A549 (cell line): ENCODE measurements around the gene PRRT4. TPM values are rescaled to one million over a fixed set of nuclear protein-coding genes. Genes with fewer than 3 reads are reported as not detected.
A peak's percentile ranks its signal among the peaks of the same experiment; 100 is the strongest.

ENCODE experiments used
- ATAC-seq, 2 experiments: fragments of 200-7000 bp in 1 of 2; fragments of >200 bp in 1 of 2; cut with Nextera tagmentation in 1 of 2; cut with Tn5 transposase in 1 of 2; 3 replicates each; pipeline versions ENCODE4 v1.8.0 to v1.9.1; 2018 to 2020; ENCODE audit warnings: mild to moderate bottlenecking in 1 of 2, moderate library complexity in 1 of 2
- CTCF ChIA-PET: fragments of 300-600 bp; sonication (Branson Sonifier 250); formaldehyde crosslinking; extraction: SDS; loops from one replicate; lab custom pipeline; 2021; ENCODE audit warnings: antibody characterized with exemption, inconsistent platforms; lab: Yijun Ruan, JAX
- POLR2A ChIA-PET: fragments of 350-600 bp; formaldehyde crosslinking; extraction: SDS; loops from one replicate; lab custom pipeline; 2021; ENCODE audit warnings: antibody characterized with exemption, inconsistent platforms; lab: Yijun Ruan, JAX
- DNase-seq, 2 experiments: peaks; one replicate each; pipeline versions ENCODE4 v3.0.0 to v3.0.0-alpha.2; 2011 to 2016; ENCODE audit warnings: low read depth in 1 of 2, low spot score in 1 of 2
- FAIRE-seq: peaks from 2 replicates; lab custom pipeline; 2011; peaks lifted over from hg19 to GRCh38; lab: Jason Lieb, UNC
- H3K27ac ChIP-seq, 2 experiments: fragments of >200 bp; sonication (Bioruptor Twin); formaldehyde crosslinking; 3 replicates each; pipeline ENCODE4 v1.5.1; 2016 to 2017
- H3K4me1 ChIP-seq: fragments of >200 bp; sonication (Bioruptor Twin); formaldehyde crosslinking; 3 replicates; pipeline ENCODE4 v1.6.1; 2016
- H3K4me2 ChIP-seq: fragments of >200 bp; sonication (Bioruptor Twin); formaldehyde crosslinking; 3 replicates; pipeline ENCODE4 v1.6.1; 2016
- H3K4me3 ChIP-seq: fragments of >200 bp; sonication (Bioruptor Twin); formaldehyde crosslinking; 3 replicates; pipeline ENCODE4 v1.5.1; 2016
- H3K9me3 ChIP-seq: fragments of >200 bp; sonication (Bioruptor Twin); formaldehyde crosslinking; 3 replicates; pipeline ENCODE4 v1.6.1; 2016
- E2F6 ChIP-seq: IDR thresholded peaks from 2 replicates; pipeline ENCODE4 v1.6.1; 2012; ENCODE audit warnings: low read depth, borderline replicate concordance
- EHF ChIP-seq: fragments of 250-450 bp; sonication (Bioruptor Pico); IDR thresholded peaks from 2 replicates; pipeline ENCODE4 v1.5.0; 2020; ENCODE audit warnings: mild to moderate bottlenecking
- ESRRA ChIP-seq: fragments of 150-350 bp; IDR thresholded peaks from 2 replicates; pipeline ENCODE4 v1.6.1; 2014; ENCODE audit warnings: mild to moderate bottlenecking, low read length, borderline replicate concordance
- FOSL2 ChIP-seq, 2 experiments: fragments of 450-650 bp in 1 of 2; fragments of >200 bp in 1 of 2; sonication (Bioruptor Twin) in 1 of 2; formaldehyde crosslinking; IDR thresholded peaks; 2 replicates each; pipeline versions ENCODE4 v1.5.0 to v1.6.1; 2016 to 2020; ENCODE audit warnings: mild to moderate bottlenecking in 1 of 2, moderate library complexity in 1 of 2
- JUN ChIP-seq, 2 experiments: fragments of >200 bp; sonication (Bioruptor Twin); formaldehyde crosslinking; IDR thresholded peaks; 2 replicates in 1 of 2; 3 replicates in 1 of 2; pipeline ENCODE4 v1.6.1; 2016 to 2017
- MAFK ChIP-seq: fragments of 450-650 bp; IDR thresholded peaks from 2 replicates; pipeline ENCODE4 v1.6.1; 2014; ENCODE audit not compliant: partially characterized antibody
- MYC ChIP-seq: IDR thresholded peaks from 2 replicates; pipeline ENCODE4 v1.6.1; 2012; ENCODE audit warnings: mild to moderate bottlenecking, inconsistent platforms, low read length, improper control_type of control experiment, borderline replicate concordance
- NR3C1 ChIP-seq: fragments of >200 bp; sonication (Bioruptor Twin); formaldehyde crosslinking; IDR thresholded peaks from 3 replicates; pipeline ENCODE4 v1.6.1; 2017
- RARB ChIP-seq: fragments of 250-450 bp; sonication (Bioruptor Pico); IDR thresholded peaks from 2 replicates; pipeline ENCODE4 v1.8.0; 2021; ENCODE audit warnings: mild to moderate bottlenecking, moderate library complexity
- RCOR1 ChIP-seq: fragments of 150-350 bp; IDR thresholded peaks from 2 replicates; pipeline ENCODE4 v1.6.1; 2014; ENCODE audit warnings: antibody characterized with exemption, low read length, low read depth
- SREBF2 ChIP-seq: fragments of 450-650 bp; IDR thresholded peaks from 2 replicates; pipeline ENCODE4 v1.6.1; 2014; ENCODE audit warnings: mild to moderate bottlenecking, moderate library complexity
- TFCP2L1 ChIP-seq: fragments of 250-450 bp; sonication (Bioruptor Pico); IDR thresholded peaks from 2 replicates; pipeline ENCODE4 v1.5.0; 2021; ENCODE audit warnings: mild to moderate bottlenecking
- TP53 ChIP-seq: fragments of 250-450 bp; sonication (Bioruptor Pico); IDR thresholded peaks from 2 replicates; pipeline ENCODE4 v1.5.0; 2021; ENCODE audit warnings: mild to moderate bottlenecking, moderate library complexity
- ZFP36 ChIP-seq: fragments of 450-650 bp; IDR thresholded peaks from 2 replicates; pipeline ENCODE4 v1.6.1; 2014; ENCODE audit warnings: borderline replicate concordance; ENCODE audit not compliant: partially characterized antibody
- WGBS: methylation state at CpG from one replicate; pipeline ENCODE4 v1.1.6; 2017; ENCODE audit errors: missing lambda C conversion rate; 5-methylcytosine and 5-hydroxymethylcytosine counted together
- polyA plus RNA-seq, 4 experiments: library from polyadenylated mRNA; depleted of rRNA in 3 of 4; stranded (reverse); fragments of >200 nt; fragmentation: RNase III in 1 of 4; extraction: RNeasy Plus Mini Kit Qiagen cat#74134 plus additional on column Dnase treatment in 1 of 4; gene quantifications; 2 replicates in 3 of 4; 3 replicates in 1 of 4; pipeline ENCODE4 v1.2.3, GENCODE V29; 2011 to 2017
- TF ChIP-seq, protein P1 (sequence below): fragments of 200-600 bp; sonication (generic); IDR thresholded peaks from 2 replicates; pipeline ENCODE4 v1.6.1; 2016; ENCODE audit warnings: antibody characterized with exemption, mild to moderate bottlenecking, moderate library complexity
- TF ChIP-seq, protein P2 (sequence below): IDR thresholded peaks from 2 replicates; pipeline ENCODE4 v1.6.1; 2012
- TF ChIP-seq, protein P3 (sequence below): fragments of >200 bp; sonication (Bioruptor Twin); formaldehyde crosslinking; IDR thresholded peaks from 3 replicates; pipeline ENCODE4 v1.5.1; 2016
- TF ChIP-seq, protein P4 (sequence below): fragments of >200 bp; sonication (Bioruptor Twin); formaldehyde crosslinking; IDR thresholded peaks from 3 replicates; pipeline ENCODE4 v1.6.1; 2016
- TF ChIP-seq, protein P5 (sequence below): fragments of 450-650 bp; IDR thresholded peaks from 2 replicates; pipeline ENCODE4 v1.6.1; 2014; ENCODE audit warnings: antibody characterized with exemption

The PRRT4 gene
- polyA plus RNA-seq, 2 of the 4 experiments (the other 2 are of a cell fraction): 0.15 to 0.18 TPM

DNA sequence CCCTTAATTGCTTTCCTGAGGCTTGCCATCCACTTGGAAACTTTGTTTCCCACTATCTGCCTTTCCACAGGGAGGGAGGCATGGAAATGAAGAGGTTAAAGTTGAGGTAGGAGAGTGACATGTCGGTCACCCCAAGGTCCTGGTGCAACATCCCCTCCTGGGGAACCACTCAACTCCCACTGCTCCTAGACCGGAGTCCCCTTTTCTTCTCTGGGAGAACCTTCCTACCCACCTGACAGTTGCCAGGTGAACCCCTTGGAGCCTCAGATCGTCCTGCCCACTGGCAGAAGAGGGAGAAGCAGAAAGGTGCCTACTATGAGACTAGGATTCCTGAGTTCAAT lies 26.6 kb upstream of the PRRT4 start:
- ATAC-seq (peak in 1 of 2 experiments; percentile 10; a peak in 3 of 6 replicates), DNase-seq (no peak), FAIRE-seq (no peak)
- TF ChIP-seq EHF (CRISPR knock-in tag) (no peak), TFCP2L1 (CRISPR knock-in tag) (no peak), E2F6 (no peak), ESRRA (no peak), MAFK (no peak), MYC (no peak), TP53 (CRISPR knock-in tag) (no peak), ZFP36 (no peak), RARB (no peak), NR3C1 (no peak), SREBF2 (no peak), JUN (IDR thresholded peaks at IDR 0.05) (no peak), FOSL2 (IDR thresholded peaks at IDR 0.05) (no peak), FOSL2 (CRISPR knock-in tag; IDR thresholded peaks at IDR 0.05) (no peak), RCOR1 (no peak)
- TF ChIP-seq, protein P1, sequence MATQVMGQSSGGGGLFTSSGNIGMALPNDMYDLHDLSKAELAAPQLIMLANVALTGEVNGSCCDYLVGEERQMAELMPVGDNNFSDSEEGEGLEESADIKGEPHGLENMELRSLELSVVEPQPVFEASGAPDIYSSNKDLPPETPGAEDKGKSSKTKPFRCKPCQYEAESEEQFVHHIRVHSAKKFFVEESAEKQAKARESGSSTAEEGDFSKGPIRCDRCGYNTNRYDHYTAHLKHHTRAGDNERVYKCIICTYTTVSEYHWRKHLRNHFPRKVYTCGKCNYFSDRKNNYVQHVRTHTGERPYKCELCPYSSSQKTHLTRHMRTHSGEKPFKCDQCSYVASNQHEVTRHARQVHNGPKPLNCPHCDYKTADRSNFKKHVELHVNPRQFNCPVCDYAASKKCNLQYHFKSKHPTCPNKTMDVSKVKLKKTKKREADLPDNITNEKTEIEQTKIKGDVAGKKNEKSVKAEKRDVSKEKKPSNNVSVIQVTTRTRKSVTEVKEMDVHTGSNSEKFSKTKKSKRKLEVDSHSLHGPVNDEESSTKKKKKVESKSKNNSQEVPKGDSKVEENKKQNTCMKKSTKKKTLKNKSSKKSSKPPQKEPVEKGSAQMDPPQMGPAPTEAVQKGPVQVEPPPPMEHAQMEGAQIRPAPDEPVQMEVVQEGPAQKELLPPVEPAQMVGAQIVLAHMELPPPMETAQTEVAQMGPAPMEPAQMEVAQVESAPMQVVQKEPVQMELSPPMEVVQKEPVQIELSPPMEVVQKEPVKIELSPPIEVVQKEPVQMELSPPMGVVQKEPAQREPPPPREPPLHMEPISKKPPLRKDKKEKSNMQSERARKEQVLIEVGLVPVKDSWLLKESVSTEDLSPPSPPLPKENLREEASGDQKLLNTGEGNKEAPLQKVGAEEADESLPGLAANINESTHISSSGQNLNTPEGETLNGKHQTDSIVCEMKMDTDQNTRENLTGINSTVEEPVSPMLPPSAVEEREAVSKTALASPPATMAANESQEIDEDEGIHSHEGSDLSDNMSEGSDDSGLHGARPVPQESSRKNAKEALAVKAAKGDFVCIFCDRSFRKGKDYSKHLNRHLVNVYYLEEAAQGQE: no peak
- TF ChIP-seq, protein P2, sequence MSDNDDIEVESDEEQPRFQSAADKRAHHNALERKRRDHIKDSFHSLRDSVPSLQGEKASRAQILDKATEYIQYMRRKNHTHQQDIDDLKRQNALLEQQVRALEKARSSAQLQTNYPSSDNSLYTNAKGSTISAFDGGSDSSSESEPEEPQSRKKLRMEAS: no peak
- TF ChIP-seq, protein P3, sequence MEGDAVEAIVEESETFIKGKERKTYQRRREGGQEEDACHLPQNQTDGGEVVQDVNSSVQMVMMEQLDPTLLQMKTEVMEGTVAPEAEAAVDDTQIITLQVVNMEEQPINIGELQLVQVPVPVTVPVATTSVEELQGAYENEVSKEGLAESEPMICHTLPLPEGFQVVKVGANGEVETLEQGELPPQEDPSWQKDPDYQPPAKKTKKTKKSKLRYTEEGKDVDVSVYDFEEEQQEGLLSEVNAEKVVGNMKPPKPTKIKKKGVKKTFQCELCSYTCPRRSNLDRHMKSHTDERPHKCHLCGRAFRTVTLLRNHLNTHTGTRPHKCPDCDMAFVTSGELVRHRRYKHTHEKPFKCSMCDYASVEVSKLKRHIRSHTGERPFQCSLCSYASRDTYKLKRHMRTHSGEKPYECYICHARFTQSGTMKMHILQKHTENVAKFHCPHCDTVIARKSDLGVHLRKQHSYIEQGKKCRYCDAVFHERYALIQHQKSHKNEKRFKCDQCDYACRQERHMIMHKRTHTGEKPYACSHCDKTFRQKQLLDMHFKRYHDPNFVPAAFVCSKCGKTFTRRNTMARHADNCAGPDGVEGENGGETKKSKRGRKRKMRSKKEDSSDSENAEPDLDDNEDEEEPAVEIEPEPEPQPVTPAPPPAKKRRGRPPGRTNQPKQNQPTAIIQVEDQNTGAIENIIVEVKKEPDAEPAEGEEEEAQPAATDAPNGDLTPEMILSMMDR: no peak
- TF ChIP-seq, protein P4, sequence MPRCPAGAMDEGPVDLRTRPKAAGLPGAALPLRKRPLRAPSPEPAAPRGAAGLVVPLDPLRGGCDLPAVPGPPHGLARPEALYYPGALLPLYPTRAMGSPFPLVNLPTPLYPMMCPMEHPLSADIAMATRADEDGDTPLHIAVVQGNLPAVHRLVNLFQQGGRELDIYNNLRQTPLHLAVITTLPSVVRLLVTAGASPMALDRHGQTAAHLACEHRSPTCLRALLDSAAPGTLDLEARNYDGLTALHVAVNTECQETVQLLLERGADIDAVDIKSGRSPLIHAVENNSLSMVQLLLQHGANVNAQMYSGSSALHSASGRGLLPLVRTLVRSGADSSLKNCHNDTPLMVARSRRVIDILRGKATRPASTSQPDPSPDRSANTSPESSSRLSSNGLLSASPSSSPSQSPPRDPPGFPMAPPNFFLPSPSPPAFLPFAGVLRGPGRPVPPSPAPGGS: no peak
- TF ChIP-seq, protein P5, sequence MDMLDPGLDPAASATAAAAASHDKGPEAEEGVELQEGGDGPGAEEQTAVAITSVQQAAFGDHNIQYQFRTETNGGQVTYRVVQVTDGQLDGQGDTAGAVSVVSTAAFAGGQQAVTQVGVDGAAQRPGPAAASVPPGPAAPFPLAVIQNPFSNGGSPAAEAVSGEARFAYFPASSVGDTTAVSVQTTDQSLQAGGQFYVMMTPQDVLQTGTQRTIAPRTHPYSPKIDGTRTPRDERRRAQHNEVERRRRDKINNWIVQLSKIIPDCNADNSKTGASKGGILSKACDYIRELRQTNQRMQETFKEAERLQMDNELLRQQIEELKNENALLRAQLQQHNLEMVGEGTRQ: no peak
- ChIA-PET CTCF (interaction anchor here (0.5 to 38.8 kb wide), 16 partner anchors 13 to 558 kb away, joined by 3 to 800 read pairs (median 6); partner anchors contain the start of genes PRRT4 and RBM28), POLR2A (interaction anchor here (1.2 to 2.4 kb wide), 2 partner anchors 41 to 44 kb away, joined by 3 to 13 read pairs; partner anchors contain the start of gene RBM28)
- no peak overlapping the region for H3K4me2 ChIP-seq
- H3K4me3 ChIP-seq: no peak overlapping the region
- no peaks in the 10 kb centered on the region for H3K4me1 ChIP-seq
- no peaks in the 10 kb centered on the region for H3K9me3 ChIP-seq
- H3K27ac ChIP-seq: no peak overlapping the region
- WGBS: 47% methylated on average over 3 of the region's 3 CpGs
